GM18951 (cell line): ENCODE data around the gene SAYSD1.

Experiments used
- POLR2A ChIP-seq: IDR thresholded peaks from 4 replicates; pipeline ENCODE4 v1.6.1; 2011; ENCODE audit warnings: mild to moderate bottlenecking; ENCODE audit not compliant: insufficient read length, insufficient read depth; ENCODE audit errors: extremely low read depth
- in situ Hi-C: fragments of 300-500 bp; cut with MboI; formaldehyde crosslinking; loops from one replicate; pipeline ENCODE4 v1.12.0; 2022; ENCODE audit warnings: low sequenced_read_pairs, mixed read lengths, inconsistent platforms; ENCODE audit not compliant: unreplicated experiment

Gene SAYSD1

GRCh38 chr6:39080246-39080875 is 34.6 kb downstream of the SAYSD1 start:
- in situ Hi-C loops = no loop called here

GRCh38 chr6:39079197-39080125 is 35.5 kb downstream of the SAYSD1 start:
- in situ Hi-C loops = no loop called here
- TF ChIP-seq POLR2A = no peak

More at GRCh38 chr6:39080246-39080875, 34.6 kb downstream of the SAYSD1 start:
- no peak for TF ChIP-seq POLR2A

GRCh38 chr6:39078695-39079094 is 36.3 kb downstream of the SAYSD1 start:
- in situ Hi-C loops = no loop called here
- no peak for TF ChIP-seq POLR2A

- TF ChIP-seq POLR2A = no peak
- in situ Hi-C loops = no loop called here
These were observed 36.9 kb downstream of the SAYSD1 start for GRCh38 chr6:39077882-39078594.

- TF ChIP-seq POLR2A = no peak
These were observed 38.1 kb downstream of the SAYSD1 start for GRCh38 chr6:39076623-39077535.

GRCh38 chr6:39075807-39076622 is 39.0 kb downstream of the SAYSD1 start:
- no peak for TF ChIP-seq POLR2A
- in situ Hi-C loops = no loop called here

More at GRCh38 chr6:39076623-39077535, 38.1 kb downstream of the SAYSD1 start:
- in situ Hi-C loops = no loop called here

GRCh38 chr6:39075010-39075686 is 39.8 kb downstream of the SAYSD1 start:
- no peak for TF ChIP-seq POLR2A
- in situ Hi-C loops = no loop called here

GRCh38 chr6:39074486-39074885 is 40.5 kb downstream of the SAYSD1 start:
- in situ Hi-C loops = no loop called here
- no peak for TF ChIP-seq POLR2A

GRCh38 chr6:39073471-39074355 is 41.3 kb downstream of the SAYSD1 start:
- no peak for TF ChIP-seq POLR2A
- in situ Hi-C loops = no loop called here

- in situ Hi-C loops = no loop called here
- TF ChIP-seq POLR2A = no peak
These were observed 42.2 kb downstream of the SAYSD1 start for GRCh38 chr6:39072830-39073229.
